ENCODE measurements around the gene C16orf74. TPM values are rescaled to one million over a fixed set of nuclear protein-coding genes. Genes with fewer than 3 reads are reported as not detected.
A peak's percentile ranks its signal among the peaks of the same experiment; 100 is the strongest.

C16orf74 gene
- total and polyA plus RNA-seq, 2 of the 13 experiments (the other 11 are each of a cell fraction or from before 2014, with no cell fraction given): 0.13 to 0.29 TPM

GRCh38 chr16:85688586-85689284, 62.2 kb downstream of the C16orf74 start, which contains the start of gene GINS2 (continued):
- TF ChIP-seq ZNF496 (CRISPR knock-in tag; IDR thresholded peaks at IDR 0.05; ENCODE audit: insufficient replicate concordance) (no peak), DRAP1 (CRISPR knock-in tag; IDR thresholded peaks at IDR 0.05) (peak; percentile 66), ZFP1 (CRISPR knock-in tag; IDR thresholded peaks at IDR 0.05) (no peak), NFAT5 (CRISPR knock-in tag; IDR thresholded peaks at IDR 0.05) (peak; percentile 89), HDAC1 (CRISPR knock-in tag; IDR thresholded peaks at IDR 0.05) (peak; percentile 89), ZNF354B (CRISPR knock-in tag; IDR thresholded peaks at IDR 0.05) (no peak), SIX1 (CRISPR knock-in tag; IDR thresholded peaks at IDR 0.05; ENCODE audit: borderline replicate concordance) (no peak), ZNF256 (CRISPR knock-in tag; conservative IDR thresholded peaks at IDR 0.05) (peak; percentile 83; the same call in 1 of the 2 replicates), ZBTB4 (CRISPR knock-in tag; IDR thresholded peaks at IDR 0.05; ENCODE audit: borderline replicate concordance) (no peak), ZNF292 (CRISPR knock-in tag; IDR thresholded peaks at IDR 0.05; ENCODE audit: borderline replicate concordance, low read depth) (no peak), POGZ (CRISPR knock-in tag; IDR thresholded peaks at IDR 0.05) (peak; percentile 63; the same call in 1 of the 2 replicates), ZSCAN30 (CRISPR knock-in tag; IDR thresholded peaks at IDR 0.05) (peak; percentile 56; the same call in 1 of the 2 replicates), ZNF841 (CRISPR knock-in tag; IDR thresholded peaks at IDR 0.05; ENCODE audit: borderline replicate concordance) (peak; percentile 82; the same call in 1 of the 2 replicates), NFYC (CRISPR knock-in tag; IDR thresholded peaks at IDR 0.05) (peak; percentile 94), SMYD3 (CRISPR knock-in tag; IDR thresholded peaks at IDR 0.05) (no peak), ZNF484 (CRISPR knock-in tag; IDR thresholded peaks at IDR 0.05; ENCODE audit: borderline replicate concordance, low read depth) (no peak; the same call in 1 of the 2 replicates), ZNF451 (CRISPR knock-in tag; IDR thresholded peaks at IDR 0.05) (no peak), HMGXB4 (CRISPR knock-in tag; IDR thresholded peaks at IDR 0.05; ENCODE audit: borderline replicate concordance in 1 of 2, low read depth in 1 of 2) (peak in 1 of 2 experiments; percentile 48; a peak in 2 of 4 replicates)
